Kidney (tissue), 14 donors: ENCODE data around the gene ADD2. TPM values are rescaled to one million over a fixed set of nuclear protein-coding genes. Genes with fewer than 3 reads are reported as not detected.
"Not testable (repeated sequence)": the region's sequence is repeated elsewhere in the genome, so short reads cannot be mapped to it uniquely, and the experiment has no call there.

ENCODE experiments used
- DNase-seq, 5 donors: peaks; one replicate each; pipeline ENCODE4 v3.0.0-alpha.2; 2013 to 2020
- FAIRE-seq: peaks from 2 replicates; lab custom pipeline; 2012; peaks lifted over from hg19 to GRCh38; lab: Jason Lieb, UNC
- H3K27ac ChIP-seq, 2 donors: one replicate each; pipeline ENCODE4 v1.7.0; 2013; ENCODE audit warnings: low read depth in 2 of 2, low read length in 2 of 2, inconsistent platforms in 1 of 2
- H3K27me3 ChIP-seq: one replicate; pipeline ENCODE4 v1.7.1; 2013; ENCODE audit warnings: low read length, inconsistent platforms; ENCODE audit not compliant: control insufficient read depth, insufficient read depth
- H3K36me3 ChIP-seq, 3 donors: one replicate each; pipeline versions ENCODE4 v1.7.0 to v1.7.1; 2013; ENCODE audit warnings: low read length in 3 of 3, control low read depth in 1 of 3, inconsistent platforms in 1 of 3; ENCODE audit not compliant: insufficient read depth in 3 of 3, control insufficient read depth in 2 of 3
- H3K4me1 ChIP-seq, 3 donors: one replicate each; pipeline versions ENCODE4 v1.7.0 to v1.7.1; 2013; ENCODE audit warnings: low read length in 3 of 3, inconsistent platforms in 1 of 3, low read depth in 1 of 3; ENCODE audit not compliant: control insufficient read depth in 2 of 3, insufficient read depth in 2 of 3
- H3K4me3 ChIP-seq, 3 donors: one replicate each; pipeline versions ENCODE4 v1.7.0 to v1.8.1; 2013; ENCODE audit warnings: low read length in 3 of 3, control low read depth in 1 of 3, inconsistent platforms in 1 of 3
- H3K9ac ChIP-seq, 3 donors: one replicate each; pipeline versions ENCODE4 v1.7.0 to v1.7.1; 2013; ENCODE audit warnings: low read length in 3 of 3, control low read depth in 1 of 3, inconsistent platforms in 1 of 3
- H3K9me3 ChIP-seq, 3 donors: one replicate each; pipeline versions ENCODE4 v1.7.0 to v1.7.1; 2013; ENCODE audit warnings: low read length in 3 of 3, control low read depth in 1 of 3, inconsistent platforms in 1 of 3; ENCODE audit not compliant: control insufficient read depth in 2 of 3, insufficient read depth in 1 of 3
- intact Hi-C: fragments of 100-400 bp; cut with DNase I; formaldehyde crosslinking; loops from one replicate; pipeline ENCODE4 v1.11.1; 2022
- polyA plus RNA-seq: library from polyadenylated mRNA; stranded (reverse); fragments of 350-450 nt; fragmentation: Illumina TruSeq; extraction: RNeasy Lipid Tissue Mini Kit (QIAGEN cat#74804); gene quantifications from one replicate; pipeline ENCODE4 v1.2.3, GENCODE V29; 2014; ENCODE audit warnings: low read depth, low replicate concordance; ENCODE audit not compliant: insufficient read depth
- total RNA-seq: library from RNA; stranded (reverse); fragmentation: NEBNext Ultra II Directional; extraction: Animal tissue kit (Norgen Biotek cat#: 25700); gene quantifications from one replicate; pipeline ENCODE4 v1.2.1, GENCODE V29; 2021
- TF ChIP-seq, protein P1 (sequence below): IDR thresholded peaks from 3 replicates; pipeline ENCODE4 v1.5.1; 2012; ENCODE audit warnings: mild to moderate bottlenecking, moderate library complexity, borderline replicate concordance; ENCODE audit not compliant: insufficient read depth; ENCODE audit errors: extremely low read depth
- donor health status: control.
- donor health status: control.
- donor health status: control.
- donor health status: control.
- donor health status: control.
- donor health status: DM: yes; HTN: yes; CAD: no.
- donor health status: Normal renal cell carcinoma (clear cell type).

ADD2 gene
- total and polyA plus RNA-seq, 2 donors from 2014 or later: 2.9 TPM; not detected in 1

DNA sequence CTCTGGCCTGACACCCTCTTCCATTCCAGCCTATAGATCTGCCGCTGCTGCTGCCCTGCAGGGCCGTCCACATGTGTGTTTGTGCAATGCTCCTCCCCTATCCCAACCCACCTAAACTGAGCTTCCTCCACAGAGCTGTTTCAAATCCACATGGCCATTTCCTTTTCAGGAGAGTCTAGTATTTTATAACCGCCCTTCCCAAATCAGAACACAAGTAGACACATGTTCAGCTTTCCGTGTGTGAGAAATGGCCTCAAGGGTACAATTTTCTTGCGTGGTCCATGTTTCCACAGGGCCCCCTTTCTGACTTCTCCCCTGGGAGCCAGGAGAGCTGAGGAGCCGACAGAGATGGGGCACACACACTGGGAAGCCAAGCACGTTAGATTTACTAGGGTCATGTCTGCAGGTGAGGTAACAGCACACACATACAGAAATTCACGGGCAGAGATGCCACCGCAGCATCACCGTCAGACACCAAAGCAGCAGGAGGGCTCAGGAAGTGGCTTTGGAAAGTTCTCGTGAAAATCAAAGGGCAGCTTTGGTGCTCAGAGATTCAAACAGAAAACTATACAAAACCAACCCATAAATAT, 111.5 kb downstream of the ADD2 start:
- FAIRE-seq: no peak
- no peaks in the 10 kb centered on the region for H3K36me3 ChIP-seq
- no peaks in the 10 kb centered on the region for H3K4me1 ChIP-seq
- H3K9ac ChIP-seq: no peak overlapping the region
- TF ChIP-seq, protein P1, sequence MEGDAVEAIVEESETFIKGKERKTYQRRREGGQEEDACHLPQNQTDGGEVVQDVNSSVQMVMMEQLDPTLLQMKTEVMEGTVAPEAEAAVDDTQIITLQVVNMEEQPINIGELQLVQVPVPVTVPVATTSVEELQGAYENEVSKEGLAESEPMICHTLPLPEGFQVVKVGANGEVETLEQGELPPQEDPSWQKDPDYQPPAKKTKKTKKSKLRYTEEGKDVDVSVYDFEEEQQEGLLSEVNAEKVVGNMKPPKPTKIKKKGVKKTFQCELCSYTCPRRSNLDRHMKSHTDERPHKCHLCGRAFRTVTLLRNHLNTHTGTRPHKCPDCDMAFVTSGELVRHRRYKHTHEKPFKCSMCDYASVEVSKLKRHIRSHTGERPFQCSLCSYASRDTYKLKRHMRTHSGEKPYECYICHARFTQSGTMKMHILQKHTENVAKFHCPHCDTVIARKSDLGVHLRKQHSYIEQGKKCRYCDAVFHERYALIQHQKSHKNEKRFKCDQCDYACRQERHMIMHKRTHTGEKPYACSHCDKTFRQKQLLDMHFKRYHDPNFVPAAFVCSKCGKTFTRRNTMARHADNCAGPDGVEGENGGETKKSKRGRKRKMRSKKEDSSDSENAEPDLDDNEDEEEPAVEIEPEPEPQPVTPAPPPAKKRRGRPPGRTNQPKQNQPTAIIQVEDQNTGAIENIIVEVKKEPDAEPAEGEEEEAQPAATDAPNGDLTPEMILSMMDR: no peak
- DNase-seq: no peak
- no peaks in the 10 kb centered on the region for H3K9me3 ChIP-seq
- H3K27ac ChIP-seq: no peak overlapping the region
- no peaks in the 10 kb centered on the region for H3K27me3 ChIP-seq
- H3K4me3 ChIP-seq: no peak overlapping the region
- intact Hi-C loops: no loop called here

DNA sequence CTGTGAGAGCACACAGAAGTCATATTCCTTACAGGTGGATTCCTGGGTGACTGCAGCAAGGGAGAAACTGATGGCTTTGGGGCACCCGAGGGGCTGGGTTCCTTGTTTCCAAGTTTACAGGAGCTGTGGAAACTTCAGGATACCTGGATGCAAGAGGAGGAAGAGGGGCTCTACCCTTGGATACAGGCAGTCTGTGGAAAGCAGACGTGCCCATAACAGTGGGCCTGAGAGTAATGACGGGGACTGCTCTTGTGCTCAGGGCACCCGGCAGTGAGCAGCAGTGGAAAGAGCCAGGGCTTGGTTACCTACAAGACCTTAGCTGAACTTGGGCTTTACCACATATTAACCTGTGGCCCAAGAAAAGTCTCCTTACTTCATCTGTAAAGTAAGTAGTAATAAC, 112.2 kb downstream of the ADD2 start:
- Histone ChIP-seq H3K9me3 (no peaks in the 10 kb centered on the region), H3K27me3 (no peaks in the 10 kb centered on the region), H3K27ac (no peak overlapping the region), H3K9ac (no peak overlapping the region), H3K4me3 (no peak overlapping the region), H3K4me1 (no peaks in the 10 kb centered on the region), H3K36me3 (no peaks in the 10 kb centered on the region)
- no peak for FAIRE-seq
- intact Hi-C loops: no loop called here
- TF ChIP-seq, protein P1: no peak
- DNase-seq: no peak

DNA sequence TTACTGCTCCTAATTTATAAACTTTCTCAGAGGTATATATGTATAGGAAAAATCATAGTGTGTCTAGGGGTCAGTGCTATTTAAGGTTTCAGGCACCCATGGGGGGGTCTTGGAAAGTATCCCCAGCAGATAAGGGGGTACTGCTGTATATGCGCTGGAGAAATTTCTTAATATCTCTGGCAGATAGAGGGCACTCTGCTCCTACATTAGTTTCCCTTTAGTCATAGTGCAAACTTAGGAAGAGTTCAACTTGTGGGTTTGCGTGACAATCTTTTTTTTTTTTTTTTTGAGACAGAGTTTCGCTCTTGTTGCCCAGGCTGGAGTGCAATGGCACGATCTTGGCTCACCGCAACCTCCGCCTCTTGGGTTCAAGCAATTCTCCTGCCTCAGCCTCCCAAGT, 112.8 kb downstream of the ADD2 start:
- H3K9me3 ChIP-seq, H3K4me3 ChIP-seq, H3K27ac ChIP-seq, H3K9ac ChIP-seq, intact Hi-C loops, H3K4me1 ChIP-seq, H3K36me3 ChIP-seq, H3K27me3 ChIP-seq, FAIRE-seq: not testable (repeated sequence)
- TF ChIP-seq, protein P1: peak; percentile 5
- peak in 2 of 5 donors; percentile 32 for DNase-seq

DNA sequence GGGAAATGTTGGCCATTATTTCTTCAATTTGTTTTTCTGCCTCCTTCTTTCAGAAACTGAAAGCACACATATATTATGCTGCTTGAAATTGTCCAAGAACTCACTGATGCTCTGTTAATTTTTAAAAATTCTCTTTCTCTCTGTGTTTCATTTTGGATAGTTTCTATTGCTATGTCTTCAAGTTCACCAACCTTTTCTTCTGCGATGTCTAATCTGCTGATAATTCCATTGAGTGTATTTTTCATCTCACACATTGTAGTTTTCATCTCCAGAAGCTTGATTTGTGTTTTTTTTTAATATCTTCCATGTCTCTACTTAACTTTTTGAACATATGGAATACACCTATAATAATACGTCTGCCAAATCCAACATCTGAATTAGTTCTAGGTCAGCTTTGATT, 116.3 kb downstream of the ADD2 start:
- FAIRE-seq (no peak), DNase-seq (no peak)
- Histone ChIP-seq H3K27ac (no peak overlapping the region), H3K4me1 (no peaks in the 10 kb centered on the region), H3K9me3 (no peaks in the 10 kb centered on the region), H3K36me3 (no peaks in the 10 kb centered on the region), H3K4me3 (no peak overlapping the region), H3K9ac (no peak overlapping the region), H3K27me3 (peaks cover 3% of the 10 kb centered on the region)
- TF ChIP-seq, protein P1: no peak
- intact Hi-C loops: no loop called here
